Endodermal cell (in vitro differentiated cells): Measurements from ENCODE around the gene SLC30A2. TPM values are rescaled to one million over a fixed set of nuclear protein-coding genes. Genes with fewer than 3 reads are reported as not detected.

Experiments
- DNase-seq: peaks from one replicate; pipeline ENCODE4 v3.0.0-alpha.2; 2017
- H3K27ac ChIP-seq: 2 replicates; pipeline ENCODE4 v1.5.1; 2013; ENCODE audit warnings: mild to moderate bottlenecking, low read depth, low read length, moderate library complexity
- H3K27me3 ChIP-seq: 2 replicates; pipeline ENCODE4 v1.6.1; 2013; ENCODE audit warnings: mild to moderate bottlenecking, low read length, moderate library complexity; ENCODE audit not compliant: insufficient read depth, control insufficient read depth, poor library complexity, severe bottlenecking
- H3K36me3 ChIP-seq: 2 replicates; pipeline ENCODE4 v1.7.0; 2013; ENCODE audit warnings: mild to moderate bottlenecking, low read length, moderate library complexity; ENCODE audit not compliant: control insufficient read depth, insufficient read depth
- H3K4me1 ChIP-seq: one replicate; pipeline ENCODE4 v1.7.0; 2013; ENCODE audit warnings: low read length; ENCODE audit not compliant: control insufficient read depth, insufficient read depth
- H3K4me3 ChIP-seq: 2 replicates; pipeline ENCODE4 v1.5.1; 2013; ENCODE audit warnings: mild to moderate bottlenecking, low read length, moderate library complexity
- H3K9ac ChIP-seq: 2 replicates; pipeline ENCODE4 v1.6.1; 2013; ENCODE audit warnings: mild to moderate bottlenecking, low read length, moderate library complexity; ENCODE audit not compliant: poor library complexity, severe bottlenecking; ENCODE audit errors: extremely low read depth
- H3K9me3 ChIP-seq: 2 replicates; pipeline ENCODE4 v1.6.1; 2013; ENCODE audit warnings: mild to moderate bottlenecking, low read length, moderate library complexity; ENCODE audit not compliant: control insufficient read depth
- H3K27ac Mint-ChIP-seq: 2 replicates; pipeline ENCODE4 v1.8.0; 2020; ENCODE audit warnings: mixed read lengths
- H3K27me3 Mint-ChIP-seq: 2 replicates; pipeline ENCODE4 v1.8.0; 2021; ENCODE audit warnings: mild to moderate bottlenecking, mixed read lengths; ENCODE audit not compliant: insufficient read depth
- H3K36me3 Mint-ChIP-seq: 2 replicates; pipeline ENCODE4 v1.8.0; 2020; ENCODE audit warnings: low read depth, mixed read lengths
- H3K4me1 Mint-ChIP-seq: 2 replicates; pipeline ENCODE4 v1.8.0; 2020; ENCODE audit warnings: mixed read lengths
- H3K4me3 Mint-ChIP-seq: 2 replicates; pipeline ENCODE4 v1.8.0; 2020; ENCODE audit warnings: mild to moderate bottlenecking, moderate library complexity, mixed read lengths
- H3K9me3 Mint-ChIP-seq: 2 replicates; pipeline ENCODE4 v1.8.0; 2020; ENCODE audit warnings: mild to moderate bottlenecking, mixed read lengths
- CTCF ChIP-seq: fragments of 200-600 bp; sonication (generic); conservative IDR thresholded peaks from 2 replicates; pipeline ENCODE4 v1.5.0; 2021; ENCODE audit warnings: antibody characterized with exemption, mild to moderate bottlenecking
- WGBS, 2 experiments: methylation state at CpG; one replicate each; pipeline versions ENCODE4 v1.1.5 to v1.1.7; 2013; ENCODE audit warnings: missing lambda C conversion rate in 2 of 2, mixed read lengths in 1 of 2; ENCODE audit not compliant: insufficient coverage in 1 of 2, insufficient read length in 1 of 2; 5-methylcytosine and 5-hydroxymethylcytosine counted together
- total RNA-seq, 2 donors: library from RNA; stranded (reverse); fragmentation: NEBNext Ultra II Directional in 1 of 2; extraction: Animal tissue kit (Norgen Biotek cat#: 25700) in 1 of 2; gene quantifications; 2 replicates in 1 of 2; 3 replicates in 1 of 2; pipeline ENCODE4 v1.2.1, GENCODE V29; 2021

The SLC30A2 gene
- total RNA-seq, 2 donors from 2014 or later: not detected

DNA sequence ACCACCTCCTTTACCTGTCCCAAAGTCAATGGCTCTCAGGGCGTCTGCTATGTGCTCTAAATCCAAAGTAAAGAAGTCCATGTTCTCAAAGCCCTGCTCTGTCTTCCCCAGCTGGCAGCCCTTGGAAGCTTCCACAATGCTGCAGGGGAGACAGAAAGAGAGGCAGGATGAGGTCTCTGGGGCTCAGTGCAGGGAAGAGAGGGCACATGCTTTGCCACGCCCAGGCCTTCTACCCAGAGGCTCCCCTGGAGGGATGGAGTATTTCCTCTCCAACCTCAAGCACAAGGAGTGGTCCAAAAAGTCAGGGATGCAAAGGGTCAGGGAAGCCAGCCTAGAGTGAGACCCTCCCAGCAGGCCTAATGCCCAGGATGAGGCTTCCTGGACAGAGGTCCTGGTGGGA lies 11.3 kb upstream of the SLC30A2 start:
- no peaks in the 10 kb centered on the region for H3K4me1 ChIP-seq
- WGBS, 2 experiments: 88% methylated on average over 2 of the region's 2 CpGs; no CpG with 5 or more reads in 1 of the 2 experiments
- no peak overlapping the region for H3K27ac ChIP-seq
- no peak for TF ChIP-seq CTCF
- DNase-seq: no peak
- H3K27me3 ChIP-seq: no peaks in the 10 kb centered on the region
- H3K4me3 ChIP-seq: no peak overlapping the region
- H3K9me3 ChIP-seq: no peaks in the 10 kb centered on the region
- H3K4me3 Mint-ChIP-seq: no peak overlapping the region
- peaks cover 7% of the 10 kb centered on the region for H3K4me1 Mint-ChIP-seq
- no peak overlapping the region for H3K27ac Mint-ChIP-seq
- no peaks in the 10 kb centered on the region for H3K36me3 ChIP-seq
- peaks cover 25% of the 10 kb centered on the region for H3K27me3 Mint-ChIP-seq
- no peaks in the 10 kb centered on the region for H3K9me3 Mint-ChIP-seq
- no peaks in the 10 kb centered on the region for H3K36me3 Mint-ChIP-seq
- H3K9ac ChIP-seq: no peak overlapping the region

DNA sequence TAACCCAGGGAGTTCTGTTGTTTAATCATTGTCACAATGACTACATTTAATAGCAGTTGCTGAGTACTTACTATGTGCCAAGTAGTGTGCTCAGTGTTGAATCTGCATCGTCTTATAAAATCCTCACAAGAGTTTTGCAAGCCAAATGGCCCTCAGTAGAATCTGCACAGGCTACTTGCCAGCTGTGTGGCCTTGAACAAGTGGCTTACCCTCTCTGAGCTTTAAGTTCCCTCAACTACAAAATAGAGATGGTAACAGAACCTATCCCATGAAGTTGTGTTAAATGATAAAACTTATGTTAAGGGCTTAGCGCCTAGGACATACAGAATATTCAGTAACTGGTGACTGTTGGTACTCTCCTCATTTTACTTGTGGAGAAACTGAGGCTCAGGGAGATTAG lies 9.1 kb upstream of the SLC30A2 start:
- TF ChIP-seq CTCF: no peak
- Histone ChIP-seq H3K9me3 (no peaks in the 10 kb centered on the region), H3K27ac (no peak overlapping the region), H3K27me3 (peaks cover 4% of the 10 kb centered on the region), H3K9ac (no peak overlapping the region), H3K4me3 (no peak overlapping the region), H3K4me1 (no peaks in the 10 kb centered on the region), H3K36me3 (no peaks in the 10 kb centered on the region)
- H3K4me1 Mint-ChIP-seq: peaks cover 2% of the 10 kb centered on the region
- 86 to 94% methylated on average over 2 of the region's 2 CpGs for WGBS, 2 experiments
- H3K27ac Mint-ChIP-seq: no peak overlapping the region
- H3K4me3 Mint-ChIP-seq: no peak overlapping the region
- H3K9me3 Mint-ChIP-seq: no peaks in the 10 kb centered on the region
- no peaks in the 10 kb centered on the region for H3K36me3 Mint-ChIP-seq
- no peak for DNase-seq
- H3K27me3 Mint-ChIP-seq: peaks cover 28% of the 10 kb centered on the region

DNA sequence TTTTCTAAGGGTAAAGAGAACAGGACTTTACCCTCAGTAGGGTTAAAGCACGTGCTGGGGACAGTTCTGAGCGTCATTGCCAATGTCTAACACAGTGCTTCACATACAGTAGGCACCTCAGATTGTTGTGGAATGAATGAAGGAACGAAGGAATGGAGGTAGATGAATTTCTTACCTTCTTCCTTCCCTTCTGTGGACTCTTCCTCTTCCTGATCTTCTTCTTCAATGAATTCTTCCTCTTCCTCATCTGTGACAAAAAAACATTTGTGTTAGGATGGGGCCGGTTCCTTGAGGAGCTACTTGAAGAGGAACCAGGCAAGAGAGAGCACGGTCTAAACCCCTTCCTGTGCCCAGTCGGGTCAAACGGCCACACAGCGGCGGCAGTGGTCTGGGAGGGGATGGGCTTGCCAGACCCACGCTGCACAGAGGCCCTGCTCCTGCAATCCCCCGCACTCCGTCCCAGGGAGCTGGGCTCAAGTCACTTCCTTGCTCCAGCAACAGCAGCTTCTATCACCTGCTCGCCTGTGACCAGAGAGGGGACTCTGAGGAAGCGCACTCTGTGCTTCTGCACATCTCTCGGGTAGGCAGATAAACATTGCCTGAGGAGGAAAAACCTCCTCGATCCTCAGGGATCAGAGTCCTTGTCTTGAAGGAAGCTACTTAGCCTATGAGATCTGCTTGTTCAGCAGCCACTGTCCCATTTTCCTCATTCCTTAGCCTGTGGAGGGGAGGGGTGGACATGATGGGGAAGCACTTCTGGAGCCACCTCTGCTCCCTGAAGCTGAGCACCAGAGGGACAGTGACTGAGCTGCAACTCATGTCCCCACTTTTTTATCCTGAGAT lies 8.0 kb upstream of the SLC30A2 start:
- 62 to 65% methylated on average over 11 to 15 of the region's 16 CpGs for WGBS, 2 experiments
- Histone ChIP-seq H3K27me3 (peaks cover 14% of the 10 kb centered on the region), H3K9me3 (no peaks in the 10 kb centered on the region), H3K4me1 (no peaks in the 10 kb centered on the region), H3K36me3 (no peaks in the 10 kb centered on the region), H3K27ac (no peak overlapping the region), H3K4me3 (no peak overlapping the region), H3K9ac (no peak overlapping the region)
- Mint-ChIP-seq H3K4me3 (no peak overlapping the region), H3K9me3 (no peaks in the 10 kb centered on the region), H3K27ac (no peak overlapping the region), H3K36me3 (no peaks in the 10 kb centered on the region), H3K27me3 (peaks cover 33% of the 10 kb centered on the region), H3K4me1 (peaks cover 2% of the 10 kb centered on the region)
- TF ChIP-seq CTCF: peak; percentile 37
- peak; percentile 70 for DNase-seq
